ENCODE results near the gene FAM200C. TPM values are rescaled to one million over a fixed set of nuclear protein-coding genes. Genes with fewer than 3 reads are reported as not detected.

The FAM200C gene
- total RNA-seq, 4 donors from 2014 or later = 3.5 to 9.5 (median 6.8) TPM

GRCh38 chr5:160356550-160357347, 43.1 kb downstream of the FAM200C start:
- peaks cover 0 to 64% (median 14%) of the 10 kb centered on the region in 3 donors for H3K4me1 ChIP-seq
- H3K4me3 ChIP-seq = no peak overlapping the region
- no peaks in the 10 kb centered on the region for H3K36me3 ChIP-seq
- no peaks in the 10 kb centered on the region for H3K9me3 ChIP-seq
- WGBS, 2 donors (ENCODE audit: low coverage in 1 of 2) = 24 to 64% methylated on average over 2 to 5 of the region's 7 CpGs
- TF ChIP-seq POLR2AphosphoS5 (IDR thresholded peaks at IDR 0.05) (no peak), POLR2A (IDR thresholded peaks at IDR 0.05) (no peak), CTCF (IDR thresholded peaks at IDR 0.05) (no peak), EP300 (IDR thresholded peaks at IDR 0.05) (no peak)
- no peaks in the 10 kb centered on the region for H3K27me3 ChIP-seq
- peak overlapping the region in 3 of 4 donors; percentile 81 to 85 (median 82) for H3K27ac ChIP-seq
- ATAC-seq = no peak

GRCh38 chr5:160354666-160355065, 45.2 kb downstream of the FAM200C start:
- no peak for ATAC-seq
- TF ChIP-seq CTCF (IDR thresholded peaks at IDR 0.05) (no peak), POLR2AphosphoS5 (IDR thresholded peaks at IDR 0.05) (no peak), POLR2A (IDR thresholded peaks at IDR 0.05) (no peak), EP300 (IDR thresholded peaks at IDR 0.05) (no peak)
- peaks cover 0 to 60% (median 14%) of the 10 kb centered on the region in 3 donors for H3K4me1 ChIP-seq
- peaks cover 0 to under 1% of the 10 kb centered on the region in 2 donors for H3K36me3 ChIP-seq
- H3K27me3 ChIP-seq = no peaks in the 10 kb centered on the region
- 83 to 94% methylated on average over 6 to 8 of the region's 14 CpGs for WGBS, 2 donors (ENCODE audit: low coverage in 1 of 2)
- H3K9me3 ChIP-seq = no peaks in the 10 kb centered on the region
- no peak overlapping the region for H3K27ac ChIP-seq
- no peak overlapping the region for H3K4me3 ChIP-seq

- 55 to 72% methylated on average over 4 of the region's 8 CpGs for WGBS, 2 donors (ENCODE audit: low coverage in 1 of 2)
- H3K4me3 ChIP-seq = no peak overlapping the region
- H3K9me3 ChIP-seq = no peaks in the 10 kb centered on the region
- no peaks in the 10 kb centered on the region for H3K27me3 ChIP-seq
- peak; percentile 35 for ATAC-seq
- TF ChIP-seq POLR2A (IDR thresholded peaks at IDR 0.05) = no peak
- no peak for TF ChIP-seq EP300 (IDR thresholded peaks at IDR 0.05)
- no peak for TF ChIP-seq POLR2AphosphoS5 (IDR thresholded peaks at IDR 0.05)
- no peak for TF ChIP-seq CTCF (IDR thresholded peaks at IDR 0.05)
- H3K36me3 ChIP-seq = peaks cover 0 to 11% of the 10 kb centered on the region in 2 donors
- H3K4me1 ChIP-seq = peaks cover 0 to 47% (median 14%) of the 10 kb centered on the region in 3 donors
- H3K27ac ChIP-seq = peak overlapping the region in 2 of 4 donors; percentile 46 to 51
Observed at GRCh38 chr5:160353379-160353778, 46.5 kb downstream of the FAM200C start.

GRCh38 chr5:160352308-160352707, 47.5 kb downstream of the FAM200C start:
- WGBS, 2 donors (ENCODE audit: low coverage in 1 of 2) = 86% methylated on average over 1 of the region's 4 CpGs; no CpG with 5 or more reads in 1 of the 2 donors
- Histone ChIP-seq H3K27ac (no peak overlapping the region), H3K36me3 (peaks cover 0 to 11% of the 10 kb centered on the region in 2 donors), H3K4me3 (no peak overlapping the region), H3K4me1 (peaks cover 0 to 36% (median 8%) of the 10 kb centered on the region in 3 donors), H3K9me3 (no peaks in the 10 kb centered on the region), H3K27me3 (no peaks in the 10 kb centered on the region)
- TF ChIP-seq POLR2A (IDR thresholded peaks at IDR 0.05) = no peak
- TF ChIP-seq EP300 (IDR thresholded peaks at IDR 0.05) = no peak
- TF ChIP-seq POLR2AphosphoS5 (IDR thresholded peaks at IDR 0.05) = no peak
- no peak for TF ChIP-seq CTCF (IDR thresholded peaks at IDR 0.05)
- ATAC-seq = no peak

- 59 to 72% methylated on average over 4 of the region's 4 CpGs for WGBS, 2 donors (ENCODE audit: low coverage in 1 of 2)
- H3K27ac ChIP-seq = no peak overlapping the region
- H3K4me3 ChIP-seq = no peak overlapping the region
- H3K27me3 ChIP-seq = no peaks in the 10 kb centered on the region
- peaks cover 0 to 28% (median 0%) of the 10 kb centered on the region in 3 donors for H3K4me1 ChIP-seq
- no peak for TF ChIP-seq CTCF (IDR thresholded peaks at IDR 0.05)
- TF ChIP-seq POLR2A (IDR thresholded peaks at IDR 0.05) = no peak
- TF ChIP-seq EP300 (IDR thresholded peaks at IDR 0.05) = no peak
- TF ChIP-seq POLR2AphosphoS5 (IDR thresholded peaks at IDR 0.05) = no peak
- H3K36me3 ChIP-seq = peaks cover 0 to 11% of the 10 kb centered on the region in 2 donors
- no peaks in the 10 kb centered on the region for H3K9me3 ChIP-seq
- no peak for ATAC-seq
Observed at GRCh38 chr5:160349935-160350303, 49.9 kb downstream of the FAM200C start.

Data from gastroesophageal sphincter (tissue), 4 donors.